Naive thymus-derived CD4-positive, alpha-beta T cell (primary cell): Measurements from ENCODE around the gene C11orf97. TPM values are rescaled to one million over a fixed set of nuclear protein-coding genes. Genes with fewer than 3 reads are reported as not detected.

Experiments
- microRNA-seq: library from miRNA; unstranded; fragments of <30 nt; microRNA quantifications from one replicate; pipeline ENCODE4 v1.2.0, GENCODE V29; 2022; ENCODE audit warnings: borderline microRNAs expressed
- polyA plus RNA-seq, 2 donors: library from polyadenylated mRNA; unstranded; fragments of 300-500 nt; fragmentation: Illumina TruSeq; gene quantifications; one replicate each; pipeline ENCODE4 v1.2.3, GENCODE V29; 2021
- total RNA-seq, 6 experiments: library from RNA in 5 of 6; stranded (reverse) in 5 of 6; gene quantifications; 1 replicate in 5 of 6; 2 replicates in 1 of 6; pipeline ENCODE4 v1.2.3 and lab custom pipeline; 2021 to 2026

The C11orf97 gene
- total and polyA plus RNA-seq, 7 experiments from 2014 or later: not detected

Small RNA genes within 50 kb of the gene (microRNA-seq; reads per million reads assigned to microRNA genes)
- 2.6 reads per million for gene MIR548L

Other genes starting within 250 kb of the C11orf97 start
- gene IZUMO1R, start 207.9 kb upstream of the C11orf97 start, total RNA-seq: not detected
- not detected for gene IZUMO1R, start 207.9 kb upstream of the C11orf97 start, polyA plus RNA-seq
- gene GPR83, start 111.0 kb upstream of the C11orf97 start, total RNA-seq: under 1 TPM in 3 of 5 experiments, not detected in 2; 0.05 to 0.27 (median 0.12) TPM
- gene GPR83, start 111.0 kb upstream of the C11orf97 start, polyA plus RNA-seq: under 1 TPM in 1 of 2 donors, not detected in 1; 0.08 TPM
- gene MRE11, start 18.6 kb upstream of the C11orf97 start, total RNA-seq: 10 to 100 TPM; 19.0 to 45.5 (median 40.1) TPM
- gene MRE11, start 18.6 kb upstream of the C11orf97 start, polyA plus RNA-seq: 10 to 100 TPM; 11.8 to 15.6 TPM
- 10 to 100 TPM; 25.6 to 64.4 (median 44.5) TPM for gene ANKRD49, start 18.5 kb upstream of the C11orf97 start, total RNA-seq
- gene ANKRD49, start 18.5 kb upstream of the C11orf97 start, polyA plus RNA-seq: 10 to 100 TPM; 17.1 to 32.7 TPM
- 10 to 100 TPM in 1 of 5 experiments, 1 to 10 TPM in 4; 5.6 to 10.2 (median 6.9) TPM for gene FUT4, start 31.5 kb downstream of the C11orf97 start, total RNA-seq
- gene FUT4, start 31.5 kb downstream of the C11orf97 start, polyA plus RNA-seq: 1 to 10 TPM; 1.4 to 1.9 TPM
- 1 to 10 TPM in 4 of 5 experiments, under 1 TPM in 1; 0.80 to 3.1 (median 1.5) TPM for gene PIWIL4, start 54.9 kb downstream of the C11orf97 start, total RNA-seq
- under 1 TPM; 0.59 to 0.90 TPM for gene PIWIL4, start 54.9 kb downstream of the C11orf97 start, polyA plus RNA-seq